KOPT-K1 (cell line): Measurements from ENCODE around the gene PRR12.

ENCODE experiments used
- H3K27ac ChIP-seq: fragments of 200-600 bp; sonication (generic); 2 replicates; pipeline ENCODE4 v1.5.1; 2016; ENCODE audit warnings: antibody characterized with exemption, mild to moderate bottlenecking, low read depth, low read length; ENCODE audit not compliant: poor library complexity, severe bottlenecking
- H3K36me3 ChIP-seq: fragments of 200-600 bp; sonication (generic); 2 replicates; pipeline ENCODE4 v1.5.1; 2017; ENCODE audit warnings: antibody characterized with exemption, mild to moderate bottlenecking, low read length, moderate library complexity; ENCODE audit not compliant: insufficient read depth
- H3K9me3 ChIP-seq: fragments of 200-600 bp; sonication (generic); 2 replicates; pipeline ENCODE4 v1.5.1; 2017; ENCODE audit warnings: antibody characterized with exemption, low read length, mild to moderate bottlenecking; ENCODE audit not compliant: insufficient read depth, poor library complexity, severe bottlenecking

Gene PRR12

DNA sequence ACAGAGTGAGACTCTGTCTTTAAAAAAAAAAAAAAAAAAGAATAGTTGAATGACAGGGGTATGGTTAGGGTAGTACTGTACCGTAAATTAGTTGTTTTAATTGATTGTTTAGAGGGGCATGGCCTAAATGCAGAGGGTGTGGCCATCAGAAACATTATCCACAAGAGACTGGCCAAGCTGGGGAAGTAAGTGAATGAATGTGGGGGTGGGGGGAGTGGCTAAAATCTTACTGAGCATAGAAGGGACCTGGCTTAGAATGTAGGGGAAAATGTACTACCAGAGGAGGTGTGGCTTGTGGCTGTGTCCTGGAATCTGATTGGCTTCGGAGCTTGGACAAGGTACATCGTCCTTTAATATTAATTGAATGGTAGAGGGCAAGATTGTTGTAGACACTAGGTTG, 78.5 kb downstream of the PRR12 start:
- Histone ChIP-seq H3K9me3 (no peaks in the 10 kb centered on the region), H3K36me3 (peaks cover 55% of the 10 kb centered on the region), H3K27ac (no peak overlapping the region)

DNA sequence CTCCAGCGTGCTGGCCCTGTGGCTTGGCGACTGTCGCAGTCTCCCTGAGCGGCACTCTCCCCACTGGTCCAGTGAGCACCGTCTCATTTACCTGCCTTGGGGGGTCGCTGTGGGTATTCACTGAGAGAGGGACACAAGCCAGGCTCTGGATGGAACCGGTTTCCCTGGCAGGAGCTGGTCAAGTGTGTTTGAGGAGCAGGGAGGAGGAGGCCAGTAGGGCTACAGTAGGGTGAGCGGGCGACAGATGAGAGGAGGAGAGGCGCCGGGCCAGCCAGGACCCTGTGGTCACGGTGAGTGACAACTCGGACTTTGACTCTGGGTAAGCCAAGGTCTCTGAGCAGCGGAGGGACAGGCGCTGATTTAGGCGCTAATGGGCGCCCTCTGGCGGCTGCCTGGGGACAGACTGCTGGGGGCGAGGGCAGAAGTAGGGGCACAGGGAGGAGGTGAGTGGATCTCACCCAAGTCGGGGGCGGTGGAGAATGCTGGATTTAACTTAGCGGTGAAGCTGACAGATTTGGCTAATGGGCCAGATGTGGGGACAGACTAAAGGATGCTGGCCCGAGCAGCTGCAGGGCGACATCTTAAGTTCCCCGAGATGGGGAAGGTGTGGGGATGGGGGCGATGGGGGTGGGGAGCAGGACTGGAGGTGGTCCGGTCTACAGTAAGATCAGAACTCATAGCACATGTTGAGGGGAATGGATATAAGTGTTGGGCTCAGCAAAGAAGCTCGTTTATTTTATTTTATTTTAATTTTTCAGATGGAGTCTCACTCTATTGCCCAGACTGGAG, 81.3 kb downstream of the PRR12 start:
- H3K36me3 ChIP-seq, result peaks cover 52% of the 10 kb centered on the region
- H3K9me3 ChIP-seq, result no peaks in the 10 kb centered on the region
- no peak overlapping the region for H3K27ac ChIP-seq
